Large intestine (tissue), 3 donors: Measurements from ENCODE around the gene WSCD1. TPM values are rescaled to one million over a fixed set of nuclear protein-coding genes. Genes with fewer than 3 reads are reported as not detected.

ENCODE experiments used
- DNase-seq, 2 donors: peaks; one replicate each; pipeline versions ENCODE4 v3.0.0 to v3.0.0-alpha.2; 2013
- H3K27ac ChIP-seq: one replicate; pipeline ENCODE4 v1.5.1; 2013; ENCODE audit warnings: low read length
- H3K27me3 ChIP-seq: 2 replicates; pipeline ENCODE4 v1.6.1; 2013; ENCODE audit warnings: low read length; ENCODE audit not compliant: control insufficient read depth, insufficient read depth
- H3K36me3 ChIP-seq: 2 replicates; pipeline ENCODE4 v1.6.1; 2013; ENCODE audit warnings: low read length; ENCODE audit not compliant: control insufficient read depth, insufficient read depth
- H3K4me1 ChIP-seq: one replicate; pipeline ENCODE4 v1.6.1; 2013; ENCODE audit warnings: low read length; ENCODE audit not compliant: control insufficient read depth, insufficient read depth
- H3K4me3 ChIP-seq: one replicate; pipeline ENCODE4 v1.5.1; 2013; ENCODE audit warnings: low read length
- H3K9me3 ChIP-seq: one replicate; pipeline ENCODE4 v1.6.1; 2013; ENCODE audit warnings: mild to moderate bottlenecking, low read depth, low read length, moderate library complexity; ENCODE audit not compliant: control insufficient read depth
- WGBS: methylation state at CpG from one replicate; pipeline ENCODE4 v1.1.5; 2013; ENCODE audit warnings: low lambda C conversion rate; ENCODE audit not compliant: insufficient coverage; 5-methylcytosine and 5-hydroxymethylcytosine counted together
- polyA plus RNA-seq: library from polyadenylated mRNA; unstranded; fragments of 120-200 nt; gene quantifications from one replicate; pipeline ENCODE4 v1.2.1, GENCODE V29; 2013

The WSCD1 gene
- polyA plus RNA-seq, 1 donor: 1.9 TPM

- no CpG with 5 or more reads among the region's 8 CpGs for WGBS
- DNase-seq: no peak
- peaks cover 10% of the 10 kb centered on the region for H3K27me3 ChIP-seq
- H3K36me3 ChIP-seq: no peaks in the 10 kb centered on the region
- H3K4me1 ChIP-seq: no peaks in the 10 kb centered on the region
- H3K27ac ChIP-seq: no peak overlapping the region
- no peaks in the 10 kb centered on the region for H3K9me3 ChIP-seq
- no peak overlapping the region for H3K4me3 ChIP-seq
These were observed 12.6 kb upstream of the WSCD1 start for GRCh38 chr17:6057562-6057961.

- no peak overlapping the region for H3K4me3 ChIP-seq
- no peak overlapping the region for H3K27ac ChIP-seq
- no peaks in the 10 kb centered on the region for H3K4me1 ChIP-seq
- no CpG with 5 or more reads among the region's 8 CpGs for WGBS
- DNase-seq: no peak
- no peaks in the 10 kb centered on the region for H3K36me3 ChIP-seq
- no peaks in the 10 kb centered on the region for H3K9me3 ChIP-seq
- peaks cover 15% of the 10 kb centered on the region for H3K27me3 ChIP-seq
These were observed 10.8 kb upstream of the WSCD1 start for GRCh38 chr17:6059406-6059805.

GRCh38 chr17:6061290-6061689 lies 8.9 kb upstream of the WSCD1 start:
- no peaks in the 10 kb centered on the region for H3K9me3 ChIP-seq
- H3K27me3 ChIP-seq: peaks cover 29% of the 10 kb centered on the region
- no peaks in the 10 kb centered on the region for H3K36me3 ChIP-seq
- DNase-seq: no peak
- H3K4me1 ChIP-seq: no peaks in the 10 kb centered on the region
- no peak overlapping the region for H3K27ac ChIP-seq
- no peak overlapping the region for H3K4me3 ChIP-seq
- no CpG with 5 or more reads among the region's 5 CpGs for WGBS

- WGBS: no CpG with 5 or more reads among the region's 6 CpGs
- Histone ChIP-seq H3K4me3 (no peak overlapping the region), H3K36me3 (no peaks in the 10 kb centered on the region), H3K27me3 (peaks cover 57% of the 10 kb centered on the region), H3K4me1 (peaks cover 2% of the 10 kb centered on the region), H3K9me3 (no peaks in the 10 kb centered on the region), H3K27ac (no peak overlapping the region)
- no peak for DNase-seq
These were observed 5.3 kb upstream of the WSCD1 start for GRCh38 chr17:6064868-6065267.

GRCh38 chr17:6065351-6065750 lies 4.8 kb upstream of the WSCD1 start:
- no CpG with 5 or more reads among the region's 7 CpGs for WGBS
- Histone ChIP-seq H3K27ac (no peak overlapping the region), H3K4me1 (peaks cover 3% of the 10 kb centered on the region), H3K27me3 (peaks cover 54% of the 10 kb centered on the region), H3K4me3 (no peak overlapping the region), H3K9me3 (no peaks in the 10 kb centered on the region), H3K36me3 (no peaks in the 10 kb centered on the region)
- DNase-seq: no peak

GRCh38 chr17:6066183-6066948 lies 3.8 kb upstream of the WSCD1 start:
- Histone ChIP-seq H3K4me1 (peaks cover 3% of the 10 kb centered on the region), H3K4me3 (no peak overlapping the region), H3K27me3 (peaks cover 60% of the 10 kb centered on the region), H3K27ac (no peak overlapping the region), H3K36me3 (no peaks in the 10 kb centered on the region), H3K9me3 (no peaks in the 10 kb centered on the region)
- DNase-seq: no peak
- no CpG with 5 or more reads among the region's 10 CpGs for WGBS

- Histone ChIP-seq H3K27ac (no peak overlapping the region), H3K27me3 (peaks cover 67% of the 10 kb centered on the region), H3K4me3 (no peak overlapping the region), H3K9me3 (no peaks in the 10 kb centered on the region), H3K36me3 (no peaks in the 10 kb centered on the region), H3K4me1 (peaks cover 3% of the 10 kb centered on the region)
- no peak for DNase-seq
- no CpG with 5 or more reads among the region's 5 CpGs for WGBS
These were observed 3.1 kb upstream of the WSCD1 start for GRCh38 chr17:6067060-6067459.

GRCh38 chr17:6070430-6070912 lies 292 bp downstream of the WSCD1 start:
- H3K4me1 ChIP-seq: peaks cover 3% of the 10 kb centered on the region
- no peak overlapping the region for H3K4me3 ChIP-seq
- no peaks in the 10 kb centered on the region for H3K9me3 ChIP-seq
- no CpG with 5 or more reads among the region's 70 CpGs for WGBS
- no peak overlapping the region for H3K27ac ChIP-seq
- no peaks in the 10 kb centered on the region for H3K36me3 ChIP-seq
- DNase-seq: peak in 1 of 2 donors; percentile 6
- H3K27me3 ChIP-seq: peaks cover 58% of the 10 kb centered on the region

GRCh38 chr17:6070913-6071511 lies 833 bp downstream of the WSCD1 start:
- peak in 1 of 2 donors; percentile 33 for DNase-seq
- Histone ChIP-seq H3K4me3 (peak overlapping the region; percentile 14), H3K36me3 (no peaks in the 10 kb centered on the region), H3K27me3 (peaks cover 55% of the 10 kb centered on the region), H3K27ac (no peak overlapping the region), H3K9me3 (no peaks in the 10 kb centered on the region), H3K4me1 (peaks cover 3% of the 10 kb centered on the region)
- no CpG with 5 or more reads among the region's 39 CpGs for WGBS

GRCh38 chr17:6071528-6072065 lies 1.4 kb downstream of the WSCD1 start:
- Histone ChIP-seq H3K36me3 (no peaks in the 10 kb centered on the region), H3K4me3 (no peak overlapping the region), H3K27ac (no peak overlapping the region), H3K4me1 (peaks cover 3% of the 10 kb centered on the region), H3K27me3 (peaks cover 50% of the 10 kb centered on the region), H3K9me3 (no peaks in the 10 kb centered on the region)
- WGBS: no CpG with 5 or more reads among the region's 7 CpGs
- DNase-seq: no peak
